ENCODE data around the gene RNU1-3.
A peak's percentile ranks its signal among the peaks of the same experiment; 100 is the strongest.
"Not testable (repeated sequence)": the region's sequence is repeated elsewhere in the genome, so short reads cannot be mapped to it uniquely, and the experiment has no call there.

The RNU1-3 gene

GRCh38 chr1:16642025-16642966 lies 24.5 kb downstream of the RNU1-3 start:
- not testable (repeated sequence) for H3K27ac Mint-ChIP-seq; ATAC-seq (ENCODE audit: low read depth); H3K36me3 Mint-ChIP-seq; H3K9me3 Mint-ChIP-seq; H3K27me3 Mint-ChIP-seq; H3K4me3 Mint-ChIP-seq; H3K4me1 Mint-ChIP-seq
- DNase-seq (ENCODE audit: low spot score in 2 of 2), result peak in 1 of 2 donors; percentile 23

DNA sequence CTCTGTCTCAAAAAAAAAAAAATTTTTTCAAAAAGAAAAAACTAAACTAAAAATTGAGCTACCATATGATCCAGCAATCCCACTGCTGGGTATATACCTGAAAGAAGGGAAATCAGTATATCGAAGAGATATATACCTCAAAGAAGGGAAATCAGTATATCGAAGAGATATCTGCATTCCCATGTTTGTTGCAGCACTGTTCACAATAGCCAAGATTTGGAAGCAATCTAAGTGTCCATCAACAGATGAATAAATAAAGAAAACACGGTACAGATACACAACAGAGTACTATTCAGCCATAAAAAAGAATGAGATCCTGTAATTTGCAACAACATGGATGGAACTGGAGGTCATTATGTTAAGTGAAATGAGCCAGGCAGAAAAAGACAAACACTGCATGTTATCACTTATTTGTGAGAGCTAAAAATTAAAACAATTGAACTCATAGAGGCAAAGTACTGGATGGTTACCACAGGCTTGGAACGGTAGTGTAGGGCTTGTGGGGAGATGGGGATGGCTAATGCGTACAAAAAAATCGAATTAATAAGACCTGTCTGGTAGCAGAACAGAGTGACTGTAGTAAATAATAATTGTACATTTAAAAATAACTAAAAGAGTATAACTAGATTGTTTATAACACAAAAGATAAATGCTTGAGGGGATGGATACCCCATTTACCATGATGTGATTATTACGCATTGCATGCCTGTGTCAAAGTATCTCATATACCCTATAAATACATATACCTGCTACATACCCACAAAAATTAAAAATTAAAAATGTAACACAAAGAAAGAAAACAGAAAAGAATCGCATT lies 25.4 kb downstream of the RNU1-3 start:
- not testable (repeated sequence) for H3K27ac Mint-ChIP-seq; H3K4me3 Mint-ChIP-seq; H3K27me3 Mint-ChIP-seq; H3K4me1 Mint-ChIP-seq; H3K9me3 Mint-ChIP-seq; DNase-seq (ENCODE audit: low spot score in 2 of 2); ATAC-seq (ENCODE audit: low read depth); H3K36me3 Mint-ChIP-seq

DNA sequence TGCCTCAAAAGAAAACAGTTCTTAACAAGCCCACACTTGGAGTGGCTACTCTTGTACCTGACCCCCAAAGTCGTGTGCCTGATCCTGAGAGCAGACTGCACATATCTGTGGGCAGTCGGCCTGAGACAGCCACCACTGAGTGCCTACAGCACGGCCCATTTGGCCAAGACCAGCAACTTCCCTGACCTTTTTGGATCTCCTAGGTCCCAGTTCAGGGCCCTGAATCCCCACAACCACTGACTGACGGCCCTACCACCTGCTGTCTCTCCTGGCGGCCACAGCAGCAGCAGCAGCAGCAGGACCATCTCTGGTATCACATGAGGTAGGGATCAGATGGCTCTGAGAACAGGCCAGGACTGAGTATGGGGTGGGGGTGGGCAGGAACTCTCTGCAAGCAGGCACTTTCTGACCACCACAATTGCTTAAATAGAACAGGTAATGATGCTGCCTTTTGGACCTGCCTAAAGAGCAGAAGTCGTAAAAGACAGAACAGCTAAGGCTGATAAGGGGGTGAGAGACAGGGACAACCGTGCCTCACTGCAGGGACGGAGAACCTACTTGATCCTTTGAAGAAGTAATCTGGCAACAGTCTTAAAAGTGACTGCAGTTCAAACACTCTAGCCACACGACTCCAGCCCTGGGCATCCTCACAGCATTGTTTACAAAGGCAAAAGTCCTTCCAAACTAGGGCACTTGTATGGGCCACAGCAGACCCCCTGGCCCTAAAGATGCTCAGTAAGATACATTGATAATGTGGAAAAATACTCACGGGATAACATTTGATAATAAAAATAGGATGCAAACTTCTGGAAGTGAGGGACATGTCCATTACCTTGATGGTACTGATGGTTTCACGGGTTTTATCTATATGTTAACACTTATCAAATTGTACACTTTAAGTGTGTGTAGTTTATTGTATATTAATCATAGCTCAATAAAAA lies 27.4 kb downstream of the RNU1-3 start:
- not testable (repeated sequence) for H3K9me3 Mint-ChIP-seq, H3K27ac Mint-ChIP-seq, H3K4me1 Mint-ChIP-seq

GRCh38 chr1:16637941-16638778 lies 28.6 kb downstream of the RNU1-3 start:
- not testable (repeated sequence) for H3K27me3 Mint-ChIP-seq; ATAC-seq (ENCODE audit: low read depth); H3K27ac Mint-ChIP-seq; H3K9me3 Mint-ChIP-seq; H3K4me3 Mint-ChIP-seq; H3K4me1 Mint-ChIP-seq
- DNase-seq (ENCODE audit: low spot score in 2 of 2), result peak in 1 of 2 donors; percentile 15
- peaks cover 12% of the 10 kb centered on the region for H3K36me3 Mint-ChIP-seq

More for the DNA sequence above, 27.4 kb downstream of the RNU1-3 start:
- H3K4me3 Mint-ChIP-seq; H3K27me3 Mint-ChIP-seq; ATAC-seq (ENCODE audit: low read depth); H3K36me3 Mint-ChIP-seq: not testable (repeated sequence)
- peak in 1 of 2 donors; percentile 29 for DNase-seq (ENCODE audit: low spot score in 2 of 2)

DNA sequence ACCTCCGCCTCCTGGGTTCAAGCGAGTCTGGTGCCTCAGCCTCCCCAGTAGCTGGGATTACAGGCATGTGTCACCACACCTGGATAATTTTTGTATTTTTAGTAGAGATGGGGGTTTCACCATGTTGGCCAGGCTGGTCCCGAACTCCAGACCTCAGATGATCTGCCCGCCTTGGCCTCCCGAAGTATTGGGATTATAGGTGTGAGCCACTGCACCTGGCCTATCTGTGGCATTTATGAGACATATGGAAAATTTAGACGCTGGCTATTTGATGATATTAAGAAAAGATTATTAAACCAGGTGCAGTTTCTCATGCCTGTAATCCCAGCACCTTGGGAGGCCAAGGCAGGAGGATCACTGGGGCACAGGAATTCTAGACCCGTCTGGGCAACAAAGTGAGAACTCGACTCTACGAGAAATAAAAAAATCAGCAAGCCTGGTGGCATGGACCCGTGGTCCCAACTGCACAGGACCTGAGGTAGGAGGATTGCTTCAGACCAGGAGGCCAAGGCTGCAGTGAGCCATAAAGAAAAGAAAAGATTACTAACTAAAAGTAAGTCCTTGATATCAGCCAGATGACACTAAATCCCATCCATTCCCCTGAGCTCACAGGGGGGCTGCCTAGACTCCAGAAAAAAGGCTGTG lies 30.1 kb downstream of the RNU1-3 start:
- not testable (repeated sequence) for ATAC-seq (ENCODE audit: low read depth); DNase-seq (ENCODE audit: low spot score in 2 of 2); H3K4me1 Mint-ChIP-seq; H3K27me3 Mint-ChIP-seq; H3K27ac Mint-ChIP-seq; H3K9me3 Mint-ChIP-seq; H3K4me3 Mint-ChIP-seq
- H3K36me3 Mint-ChIP-seq, result peaks cover 16% of the 10 kb centered on the region

DNA sequence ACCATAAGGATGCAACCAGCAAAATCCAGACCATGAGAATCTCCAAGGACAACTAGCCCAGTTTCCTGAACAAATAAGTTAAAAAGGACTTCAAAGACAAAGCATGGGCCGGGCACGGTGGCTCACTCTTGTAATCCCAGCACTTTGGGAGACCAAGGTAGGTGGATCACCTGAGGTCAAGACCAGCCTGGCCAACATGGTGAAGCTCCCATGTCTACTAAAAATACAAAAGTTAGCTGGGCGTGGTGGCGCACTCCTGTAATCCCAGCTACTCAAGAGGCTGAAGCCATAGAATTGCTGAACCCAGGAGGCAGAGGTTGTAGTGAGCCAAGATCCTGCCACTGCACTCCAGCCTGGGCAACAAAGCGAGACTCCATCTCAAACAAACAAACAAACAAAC lies 30.8 kb downstream of the RNU1-3 start:
- peaks cover 23% of the 10 kb centered on the region for H3K36me3 Mint-ChIP-seq
- not testable (repeated sequence) for DNase-seq (ENCODE audit: low spot score in 2 of 2); ATAC-seq (ENCODE audit: low read depth); H3K27me3 Mint-ChIP-seq; H3K4me3 Mint-ChIP-seq; H3K27ac Mint-ChIP-seq; H3K4me1 Mint-ChIP-seq; H3K9me3 Mint-ChIP-seq

- H3K27me3 Mint-ChIP-seq; H3K9me3 Mint-ChIP-seq; H3K4me1 Mint-ChIP-seq; DNase-seq (ENCODE audit: low spot score in 2 of 2); H3K4me3 Mint-ChIP-seq; H3K27ac Mint-ChIP-seq; ATAC-seq (ENCODE audit: low read depth): not testable (repeated sequence)
- peaks cover 37% of the 10 kb centered on the region for H3K36me3 Mint-ChIP-seq
Measured at GRCh38 chr1:16633540-16634282, 33.0 kb downstream of the RNU1-3 start.

DNA sequence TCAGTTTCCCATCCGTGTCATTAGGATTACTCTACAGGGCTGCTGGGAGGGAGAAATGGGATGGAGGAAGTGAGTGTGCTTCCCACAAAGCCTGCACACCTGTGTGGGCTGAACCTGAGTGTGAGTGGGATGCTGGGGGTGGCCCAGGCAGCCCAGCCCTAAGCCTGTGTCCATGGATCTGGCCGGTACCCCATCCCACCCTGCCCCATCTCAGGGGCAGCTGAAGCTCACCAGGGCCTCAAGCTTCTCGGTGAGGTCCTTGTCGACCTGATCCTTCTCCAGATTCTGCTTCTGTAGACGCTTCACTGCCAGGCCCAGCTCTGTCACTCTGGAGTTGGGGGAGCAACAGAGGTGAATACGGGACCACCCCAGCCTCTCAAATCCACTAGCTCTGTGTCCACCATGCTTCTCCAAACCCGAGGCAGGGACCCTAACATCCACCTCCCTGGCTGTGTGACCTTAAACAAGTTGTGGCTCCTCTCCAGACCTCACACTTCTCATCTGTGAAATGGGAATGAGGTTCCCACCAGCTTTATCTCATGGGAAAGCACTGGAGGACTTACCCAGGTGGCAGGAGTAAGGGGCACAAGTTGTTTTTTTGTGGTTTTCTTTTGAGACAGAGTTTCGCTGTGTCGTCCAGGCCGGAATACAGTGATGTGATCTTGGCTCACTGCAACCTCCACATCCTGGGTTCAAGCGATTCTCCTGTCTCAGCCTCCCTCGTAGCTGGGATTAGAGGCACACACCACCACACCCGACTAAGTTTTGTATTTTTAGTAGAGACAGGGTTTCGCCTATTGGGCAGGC lies 34.5 kb downstream of the RNU1-3 start:
- H3K27ac Mint-ChIP-seq, H3K4me3 Mint-ChIP-seq: not testable (repeated sequence)
- peaks cover 47% of the 10 kb centered on the region for H3K36me3 Mint-ChIP-seq

GRCh38 chr1:16631248-16632043 lies 35.3 kb downstream of the RNU1-3 start:
- ATAC-seq (ENCODE audit: low read depth) (no peak), DNase-seq (ENCODE audit: low spot score in 2 of 2) (no peak)
- Mint-ChIP-seq H3K4me1 (peaks cover 3% of the 10 kb centered on the region), H3K27me3 (no peaks in the 10 kb centered on the region), H3K4me3 (no peak overlapping the region), H3K36me3 (peaks cover 49% of the 10 kb centered on the region), H3K27ac (no peak overlapping the region), H3K9me3 (no peaks in the 10 kb centered on the region)

More for the DNA sequence above, 34.5 kb downstream of the RNU1-3 start:
- not testable (repeated sequence) for DNase-seq (ENCODE audit: low spot score in 2 of 2); H3K27me3 Mint-ChIP-seq; H3K9me3 Mint-ChIP-seq; H3K4me1 Mint-ChIP-seq; ATAC-seq (ENCODE audit: low read depth)

DNA sequence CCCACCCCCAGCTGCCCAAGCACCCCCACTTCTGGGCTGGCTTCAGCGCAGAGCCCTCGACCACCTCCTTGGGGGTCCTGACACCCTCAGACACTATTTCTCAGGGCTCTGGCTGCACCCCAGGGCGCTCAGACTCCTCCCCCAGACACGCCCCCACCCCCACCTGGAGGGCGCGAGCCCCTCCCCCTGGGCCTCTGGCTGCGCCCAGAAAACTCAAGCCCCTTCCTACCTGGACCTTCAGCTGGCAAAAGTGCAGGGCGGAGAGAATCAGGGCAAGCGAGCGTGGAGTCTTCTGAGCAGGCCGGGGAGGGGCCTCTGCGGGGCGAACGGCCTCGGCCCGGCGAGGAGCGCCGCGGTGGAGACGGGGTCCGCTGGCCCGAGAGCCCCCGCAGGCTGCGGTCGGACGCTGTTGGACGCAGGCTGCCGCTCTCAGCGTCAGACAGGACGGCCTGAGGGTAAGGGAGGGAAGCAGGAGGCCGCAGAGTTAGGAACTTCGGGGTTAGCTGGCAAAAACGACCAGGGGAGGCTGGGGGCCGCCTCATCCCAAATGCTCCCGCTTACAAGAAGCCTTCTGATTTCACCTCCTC lies 36.0 kb downstream of the RNU1-3 start:
- Mint-ChIP-seq H3K27me3 (no peaks in the 10 kb centered on the region), H3K4me1 (peaks cover 3% of the 10 kb centered on the region), H3K4me3 (no peak overlapping the region), H3K27ac (peak overlapping the region; percentile 32), H3K36me3 (peaks cover 56% of the 10 kb centered on the region), H3K9me3 (no peaks in the 10 kb centered on the region)
- no peak for ATAC-seq (ENCODE audit: low read depth)
- DNase-seq (ENCODE audit: low spot score in 2 of 2), result no peak
